Liver (tissue), 9 donors: ENCODE measurements around the gene GUCY1A2. TPM values are rescaled to one million over a fixed set of nuclear protein-coding genes. Genes with fewer than 3 reads are reported as not detected.

Experiments
- DNase-seq: peaks from one replicate; pipeline ENCODE4 v3.0.0-alpha.2; 2017; ENCODE audit warnings: low spot score
- H3K27ac ChIP-seq, 2 donors: one replicate each; pipeline ENCODE4 v1.7.0; 2013; ENCODE audit warnings: inconsistent platforms in 2 of 2, low read length in 2 of 2, control low read depth in 1 of 2, low read depth in 1 of 2, mild to moderate bottlenecking in 1 of 2
- H3K27me3 ChIP-seq, 4 donors: one replicate each; pipeline versions ENCODE4 v1.6.1 to v1.7.0; 2013; ENCODE audit warnings: low read length in 3 of 4, inconsistent platforms in 1 of 4, mild to moderate bottlenecking in 1 of 4, moderate library complexity in 1 of 4; ENCODE audit not compliant: control insufficient read depth in 4 of 4, insufficient read depth in 4 of 4
- H3K36me3 ChIP-seq, 4 donors: one replicate each; pipeline versions ENCODE4 v1.6.1 to v1.7.0; 2013; ENCODE audit warnings: low read length in 3 of 4, mild to moderate bottlenecking in 3 of 4, low read depth in 1 of 4, moderate library complexity in 1 of 4; ENCODE audit not compliant: control insufficient read depth in 4 of 4, insufficient read depth in 3 of 4
- H3K4me1 ChIP-seq, 4 donors: one replicate each; pipeline versions ENCODE4 v1.6.1 to v1.7.0; 2013; ENCODE audit warnings: low read length in 3 of 4, mild to moderate bottlenecking in 3 of 4, moderate library complexity in 1 of 4; ENCODE audit not compliant: control insufficient read depth in 4 of 4, insufficient read depth in 4 of 4
- H3K4me3 ChIP-seq, 3 donors: one replicate each; pipeline versions ENCODE4 v1.6.1 to v1.7.0; 2013; ENCODE audit warnings: low read length in 3 of 3, control low read depth in 1 of 3, low read depth in 1 of 3, mild to moderate bottlenecking in 1 of 3
- H3K9ac ChIP-seq, 2 donors: one replicate each; pipeline ENCODE4 v1.7.0; 2013; ENCODE audit warnings: low read length in 2 of 2, mild to moderate bottlenecking in 2 of 2, moderate library complexity in 2 of 2, control low read depth in 1 of 2, low read depth in 1 of 2
- H3K9me3 ChIP-seq, 4 donors: one replicate each; pipeline versions ENCODE4 v1.6.1 to v1.7.0; 2013; ENCODE audit warnings: low read length in 3 of 4; ENCODE audit not compliant: control insufficient read depth in 4 of 4
- ATF3 ChIP-seq: IDR thresholded peaks from 2 replicates; pipeline ENCODE4 v1.6.1; 2016; ENCODE audit warnings: antibody characterized with exemption
- CTCF ChIP-seq: fragments of 150-350 bp; IDR thresholded peaks from 2 replicates; pipeline ENCODE4 v1.5.1; 2017; ENCODE audit warnings: improper control_type of control experiment, low read depth, low read length; ENCODE audit not compliant: missing input control
- EGR1 ChIP-seq, 2 donors: IDR thresholded peaks; 2 replicates each; pipeline ENCODE4 v1.6.1; 2016 to 2018; ENCODE audit warnings: antibody characterized with exemption in 2 of 2, low read depth in 2 of 2
- FOXA1 ChIP-seq: IDR thresholded peaks from 2 replicates; pipeline ENCODE4 v1.6.1; 2016; ENCODE audit warnings: antibody characterized with exemption
- FOXA2 ChIP-seq: IDR thresholded peaks from 2 replicates; pipeline ENCODE4 v1.6.1; 2016; ENCODE audit warnings: antibody characterized with exemption
- GABPA ChIP-seq, 2 donors: IDR thresholded peaks in 1 of 2; conservative IDR thresholded peaks in 1 of 2; 2 replicates each; pipeline ENCODE4 v1.6.1; 2016; ENCODE audit warnings: antibody characterized with exemption in 2 of 2, mild to moderate bottlenecking in 1 of 2, moderate library complexity in 1 of 2
- HNF4A ChIP-seq, 2 donors: conservative IDR thresholded peaks; 2 replicates each; pipeline ENCODE4 v1.6.1; 2016; ENCODE audit warnings: antibody characterized with exemption in 2 of 2, mild to moderate bottlenecking in 2 of 2
- HNF4G ChIP-seq: IDR thresholded peaks from 2 replicates; pipeline ENCODE4 v1.6.1; 2016; ENCODE audit warnings: antibody characterized with exemption
- JUND ChIP-seq, 2 donors: IDR thresholded peaks; 2 replicates each; pipeline ENCODE4 v1.6.1; 2016; ENCODE audit warnings: antibody characterized with exemption in 2 of 2
- MAX ChIP-seq: IDR thresholded peaks from 2 replicates; pipeline ENCODE4 v1.6.1; 2016; ENCODE audit warnings: antibody characterized with exemption
- NR2F2 ChIP-seq: IDR thresholded peaks from 2 replicates; pipeline ENCODE4 v1.6.1; 2016; ENCODE audit warnings: antibody characterized with exemption
- RAD21 ChIP-seq, 2 donors: IDR thresholded peaks; 2 replicates each; pipeline ENCODE4 v1.6.1; 2016; ENCODE audit warnings: antibody characterized with exemption in 2 of 2, mild to moderate bottlenecking in 2 of 2
- REST ChIP-seq: IDR thresholded peaks from 2 replicates; pipeline ENCODE4 v1.6.1; 2016; ENCODE audit warnings: antibody characterized with exemption, mild to moderate bottlenecking
- RXRA ChIP-seq, 2 donors: IDR thresholded peaks; 2 replicates each; pipeline ENCODE4 v1.6.1; 2017 to 2018; ENCODE audit warnings: antibody characterized with exemption in 2 of 2, mild to moderate bottlenecking in 1 of 2
- SP1 ChIP-seq: IDR thresholded peaks from 2 replicates; pipeline ENCODE4 v1.6.1; 2018; ENCODE audit warnings: antibody characterized with exemption, mild to moderate bottlenecking
- YY1 ChIP-seq: IDR thresholded peaks from 2 replicates; pipeline ENCODE4 v1.6.1; 2016; ENCODE audit warnings: antibody characterized with exemption, mild to moderate bottlenecking
- ZBTB33 ChIP-seq: IDR thresholded peaks from 2 replicates; pipeline ENCODE4 v1.6.1; 2016; ENCODE audit warnings: antibody characterized with exemption
- WGBS: extraction: QIAGEN DNeasy Blood & Tissue Kit; methylation state at CpG from one replicate; pipeline ENCODE4 v1.1.7; 2013; 5-methylcytosine and 5-hydroxymethylcytosine counted together
- polyA plus RNA-seq, 2 donors: library from polyadenylated mRNA; stranded (reverse) in 1 of 2; unstranded in 1 of 2; fragments of 200-250 nt in 1 of 2; fragments of >200 nt in 1 of 2; fragmentation: Nextera tagmentation in 1 of 2; extraction: Ambion mirVana in 1 of 2; gene quantifications; one replicate each; pipeline versions ENCODE4 v1.2.1 to v1.2.3, GENCODE V29; 2013 to 2015
- total RNA-seq, 2 donors: library from RNA; depleted of rRNA; stranded (reverse); fragments of >200 nt; gene quantifications; one replicate each; pipeline ENCODE4 v1.2.3, GENCODE V29; 2014
- donor health status: healthy.
- donor health status: healthy.
- donor health status: healthy.
- donor health status: healthy.
- donor health status: healthy.

Gene GUCY1A2
- total and polyA plus RNA-seq, 4 donors = 0.55 to 4.4 (median 1.7) TPM

- peaks cover 0 to 2% (median 0%) of the 10 kb centered on the region in 4 donors for H3K27me3 ChIP-seq
- no peak overlapping the region for H3K27ac ChIP-seq
- no peaks in the 10 kb centered on the region for H3K9me3 ChIP-seq
- no peaks in the 10 kb centered on the region for H3K4me1 ChIP-seq
- H3K4me3 ChIP-seq = no peak overlapping the region
- WGBS = 76% methylated on average over 1 of the region's 1 CpG
- no peaks in the 10 kb centered on the region for H3K36me3 ChIP-seq
- no peak for TF ChIP-seq RXRA (IDR thresholded peaks at IDR 0.05)
- no peak for TF ChIP-seq REST
- no peak for TF ChIP-seq HNF4G
- no peak for TF ChIP-seq EGR1 (IDR thresholded peaks at IDR 0.05; ENCODE audit: low read depth in 2 of 2)
- TF ChIP-seq FOXA2 = no peak
- TF ChIP-seq NR2F2 = no peak
- TF ChIP-seq CTCF = no peak
- TF ChIP-seq ATF3 = no peak
- no peak for TF ChIP-seq ZBTB33
- TF ChIP-seq RAD21 (IDR thresholded peaks at IDR 0.05) = no peak
- TF ChIP-seq JUND (IDR thresholded peaks at IDR 0.05) = no peak
- TF ChIP-seq YY1 = no peak
- TF ChIP-seq FOXA1 = no peak
- TF ChIP-seq HNF4A (conservative IDR thresholded peaks at IDR 0.05) = no peak
- no peak for TF ChIP-seq GABPA (IDR thresholded peaks at IDR 0.05 in 1 of 2, conservative IDR thresholded peaks at IDR 0.05 in 1 of 2)
- TF ChIP-seq SP1 = no peak
- no peak for TF ChIP-seq MAX
- no peak for DNase-seq
- H3K9ac ChIP-seq = no peak overlapping the region
Measured at GRCh38 chr11:106728379-106728778, 289.9 kb downstream of the GUCY1A2 start.

GRCh38 chr11:106727256-106727655 is 291.0 kb downstream of the GUCY1A2 start:
- peaks cover 0 to 2% (median 0%) of the 10 kb centered on the region in 4 donors for H3K27me3 ChIP-seq
- H3K27ac ChIP-seq = no peak overlapping the region
- DNase-seq = no peak
- H3K4me1 ChIP-seq = no peaks in the 10 kb centered on the region
- TF ChIP-seq HNF4G (no peak), ZBTB33 (no peak), FOXA2 (no peak), NR2F2 (no peak), JUND (IDR thresholded peaks at IDR 0.05) (no peak), SP1 (no peak), RAD21 (IDR thresholded peaks at IDR 0.05) (no peak), EGR1 (IDR thresholded peaks at IDR 0.05; ENCODE audit: low read depth in 2 of 2) (no peak), HNF4A (conservative IDR thresholded peaks at IDR 0.05) (no peak), MAX (no peak), GABPA (IDR thresholded peaks at IDR 0.05 in 1 of 2, conservative IDR thresholded peaks at IDR 0.05 in 1 of 2) (no peak)
- no peaks in the 10 kb centered on the region for H3K36me3 ChIP-seq
- no peaks in the 10 kb centered on the region for H3K9me3 ChIP-seq
- 53% methylated on average over 1 of the region's 1 CpG for WGBS
- H3K9ac ChIP-seq = no peak overlapping the region
- H3K4me3 ChIP-seq = no peak overlapping the region
